Measurements from ENCODE around the gene OLFML2A. TPM values are rescaled to one million over a fixed set of nuclear protein-coding genes. Genes with fewer than 3 reads are reported as not detected.

Gene OLFML2A
- total and polyA plus RNA-seq, 2 of the 13 experiments (the other 11 are each of a cell fraction or from before 2014, with no cell fraction given), result 0.01 to 0.02 TPM

- no peak for TF ChIP-seq NCOA1 (CRISPR knock-in tag; IDR thresholded peaks at IDR 0.05)
- peak; percentile 15; the same call in 1 of the 2 replicates for TF ChIP-seq ZNF761 (CRISPR knock-in tag; conservative IDR thresholded peaks at IDR 0.05)
- TF ChIP-seq TCF7L2 (IDR thresholded peaks at IDR 0.05; ENCODE audit: low read depth, low read length), result no peak
- TF ChIP-seq HNF4A (CRISPR knock-in tag; IDR thresholded peaks at IDR 0.05), result peak; percentile 48
- peak; percentile 44; the same call in 1 of the 2 replicates for TF ChIP-seq NCOR1 (IDR thresholded peaks at IDR 0.05; ENCODE audit: borderline replicate concordance, low read length)
- TF ChIP-seq ZXDC (CRISPR knock-in tag; IDR thresholded peaks at IDR 0.05), result peak; percentile 4; the same call in 1 of the 2 replicates
- TF ChIP-seq GATA4 (IDR thresholded peaks at IDR 0.05; ENCODE audit: borderline replicate concordance, low read depth), result no peak
- TF ChIP-seq SIN3A (IDR thresholded peaks at IDR 0.05; ENCODE audit: borderline replicate concordance, low read depth, low read length), result peak; percentile 25; the same call in 1 of the 2 replicates
Observed at GRCh38 chr9:124860582-124861341, 83.8 kb downstream of the OLFML2A start (continued).

Data from HepG2 (cell line).